ENCODE data around the gene GOLGA5. TPM values are rescaled to one million over a fixed set of nuclear protein-coding genes. Genes with fewer than 3 reads are reported as not detected.
"Not testable (repeated sequence)": the region's sequence is repeated elsewhere in the genome, so short reads cannot be mapped to it uniquely, and the experiment has no call there.

GOLGA5 gene
- total RNA-seq, 1 donor from 2014 or later, result 23.4 TPM

DNA sequence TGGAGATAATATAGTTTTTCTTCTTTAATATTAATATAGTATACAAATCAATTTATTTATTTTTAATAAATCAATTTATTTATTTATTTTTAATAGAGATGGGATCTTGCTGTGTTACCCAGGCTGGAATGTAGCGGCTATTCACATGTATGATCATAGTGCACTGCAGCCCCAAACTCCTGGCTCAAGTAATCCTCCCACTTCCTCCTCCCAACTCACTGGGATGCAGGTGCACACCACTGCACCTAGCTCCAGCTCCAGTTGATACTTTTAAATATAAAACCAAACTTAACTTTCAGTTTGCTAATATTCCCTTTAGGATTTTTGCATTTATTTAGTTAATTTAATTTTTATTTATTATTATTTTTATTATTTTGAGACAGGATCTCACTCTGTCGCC, 8.6 kb downstream of the GOLGA5 start:
- no peak overlapping the region for H3K4me3 ChIP-seq (ENCODE audit: low read depth, low read length)
- TF ChIP-seq CTCF (conservative IDR thresholded peaks at IDR 0.05; ENCODE audit: low read depth, low read length), result no peak
- no peak for DNase-seq (ENCODE audit: low read depth)

DNA sequence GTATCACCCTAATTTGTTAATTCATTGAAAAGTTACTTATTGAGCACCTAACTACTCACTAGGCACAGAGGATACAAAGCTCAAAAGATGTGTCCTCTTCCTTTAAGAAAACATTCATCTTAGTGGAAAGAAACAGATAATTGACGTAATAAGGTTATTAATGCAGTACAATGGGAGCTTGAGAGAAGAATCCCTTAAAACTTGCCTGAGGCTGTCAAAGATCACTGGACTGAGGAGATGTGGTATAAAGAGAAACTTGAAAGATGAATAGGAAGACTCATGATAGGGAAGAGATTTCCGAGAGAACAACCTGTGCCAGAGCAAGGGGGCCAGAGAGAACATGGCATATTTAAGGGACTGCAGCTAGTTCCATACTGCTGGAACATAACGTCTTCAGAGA, 19.1 kb downstream of the GOLGA5 start:
- no peak for TF ChIP-seq CTCF (conservative IDR thresholded peaks at IDR 0.05; ENCODE audit: low read depth, low read length)
- no peak for DNase-seq (ENCODE audit: low read depth)
- H3K4me3 ChIP-seq (ENCODE audit: low read depth, low read length), result no peak overlapping the region

GRCh38 chr14:92819011-92819597, 25.0 kb downstream of the GOLGA5 start:
- no peak for TF ChIP-seq CTCF (conservative IDR thresholded peaks at IDR 0.05; ENCODE audit: low read depth, low read length)
- no peak for DNase-seq (ENCODE audit: low read depth)
- no peak overlapping the region for H3K4me3 ChIP-seq (ENCODE audit: low read depth, low read length)

DNA sequence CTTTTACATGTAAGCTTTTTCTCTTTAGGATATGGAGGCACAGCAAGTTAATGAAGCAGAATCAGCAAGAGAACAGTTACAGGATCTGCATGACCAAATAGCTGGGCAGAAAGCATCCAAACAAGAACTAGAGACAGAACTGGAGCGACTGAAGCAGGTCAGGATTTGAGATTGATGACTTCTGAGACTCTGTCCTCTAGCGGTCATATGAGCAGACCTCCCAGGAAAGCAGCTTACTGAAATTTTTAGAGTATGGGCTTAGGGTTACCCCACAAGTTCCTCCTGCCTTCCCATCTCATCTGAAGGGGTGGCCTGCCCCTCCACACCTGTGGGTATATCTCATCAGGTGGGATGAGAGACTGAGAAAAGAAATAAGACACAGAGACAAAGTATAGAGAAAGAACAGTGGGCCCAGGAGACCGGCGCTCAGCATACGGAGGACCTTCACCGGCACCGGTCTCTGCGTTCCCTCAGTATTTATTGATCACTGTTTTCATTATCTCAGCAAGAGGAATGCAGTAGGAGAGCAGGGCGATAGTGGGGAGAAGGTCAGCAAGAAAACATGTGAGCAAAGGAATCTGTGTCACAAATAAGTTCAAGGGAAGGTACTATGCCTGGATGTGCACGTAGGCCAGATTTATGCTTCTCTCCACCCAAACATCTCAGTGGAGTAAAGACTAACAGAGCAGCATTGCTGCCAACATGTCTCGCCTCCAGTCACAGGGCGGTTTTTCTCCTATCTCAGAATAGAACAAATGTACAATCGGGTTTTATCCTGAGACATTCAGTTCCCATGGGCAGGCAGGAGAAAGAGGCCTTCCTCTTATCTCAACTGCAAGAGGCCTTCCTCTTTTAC, 25.8 kb downstream of the GOLGA5 start:
- H3K4me3 ChIP-seq (ENCODE audit: low read depth, low read length); DNase-seq (ENCODE audit: low read depth): not testable (repeated sequence)

- DNase-seq (ENCODE audit: low read depth); H3K4me3 ChIP-seq (ENCODE audit: low read depth, low read length): not testable (repeated sequence)
Measured at GRCh38 chr14:92820536-92820840, 26.4 kb downstream of the GOLGA5 start.

DNA sequence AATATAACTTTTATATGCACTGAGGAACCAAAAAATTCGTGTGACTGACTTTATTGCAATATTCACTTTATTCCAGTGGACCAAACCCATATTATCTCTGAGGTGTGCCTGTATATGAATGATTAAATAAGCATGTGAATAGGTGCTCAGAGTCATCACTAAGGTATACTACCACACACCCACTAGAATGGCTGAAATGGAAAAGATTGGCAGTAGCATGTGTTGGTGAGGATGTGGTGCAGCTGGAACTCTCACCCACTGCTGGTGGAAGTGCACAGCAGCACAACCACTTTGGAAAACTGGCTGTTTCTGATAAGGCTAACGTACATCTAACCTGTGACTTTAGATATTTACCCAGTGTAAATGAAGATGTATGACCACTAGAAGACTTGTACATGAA, 36.8 kb downstream of the GOLGA5 start:
- TF ChIP-seq CTCF (conservative IDR thresholded peaks at IDR 0.05; ENCODE audit: low read depth, low read length), result no peak

DNA sequence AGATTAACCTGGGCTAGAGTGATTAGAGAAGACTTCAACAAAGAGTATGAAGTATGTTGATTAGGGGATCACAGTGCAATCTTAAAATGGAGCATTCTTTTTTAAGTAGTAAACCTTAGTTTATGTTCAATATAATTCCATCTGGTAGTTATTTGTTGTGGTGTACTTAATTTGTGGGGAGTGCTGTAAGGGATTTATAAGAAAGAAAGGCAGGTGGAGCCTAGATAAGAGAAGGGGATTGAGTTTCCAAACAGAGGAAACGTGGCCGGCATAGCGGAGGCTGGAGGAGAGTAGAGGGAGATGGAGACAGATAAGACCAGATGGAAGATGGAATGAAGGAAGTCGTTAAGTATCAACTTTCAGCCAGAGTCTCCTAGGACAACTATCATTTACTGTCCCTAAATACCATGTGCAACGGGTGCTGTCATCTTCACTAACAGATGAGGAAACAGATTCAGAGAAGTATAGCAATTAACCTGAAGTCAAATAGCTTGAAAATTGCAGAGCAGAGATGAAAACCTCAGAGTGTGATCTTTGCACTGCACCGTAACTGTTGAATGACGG, 38.1 kb downstream of the GOLGA5 start:
- H3K4me3 ChIP-seq (ENCODE audit: low read depth, low read length), result no peak overlapping the region
- DNase-seq (ENCODE audit: low read depth), result no peak
- TF ChIP-seq CTCF (conservative IDR thresholded peaks at IDR 0.05; ENCODE audit: low read depth, low read length), result no peak

More for the DNA sequence above, 36.8 kb downstream of the GOLGA5 start:
- no peak for DNase-seq (ENCODE audit: low read depth)
- no peak overlapping the region for H3K4me3 ChIP-seq (ENCODE audit: low read depth, low read length)

DNA sequence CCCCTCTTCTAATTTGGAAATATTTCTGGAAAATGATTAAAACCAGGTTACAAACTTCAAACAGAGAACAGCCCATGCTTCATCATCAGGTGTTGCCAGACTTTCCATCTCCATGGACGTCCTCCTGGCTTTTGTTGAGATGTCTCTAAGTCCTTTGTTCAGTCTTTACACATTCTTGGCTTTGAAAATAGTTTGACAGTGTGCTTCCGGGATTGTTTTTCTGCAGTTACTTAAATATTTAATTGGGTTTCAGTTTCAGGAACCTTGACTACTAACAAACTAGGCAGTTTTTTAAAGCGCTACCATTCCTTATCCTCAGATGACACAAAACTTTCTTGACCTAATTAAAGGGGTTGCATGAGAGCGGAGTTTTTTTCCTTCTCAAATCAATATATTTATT, 47.8 kb downstream of the GOLGA5 start:
- H3K4me3 ChIP-seq (ENCODE audit: low read depth, low read length), result no peak overlapping the region
- no peak for TF ChIP-seq CTCF (conservative IDR thresholded peaks at IDR 0.05; ENCODE audit: low read depth, low read length)
- no peak for DNase-seq (ENCODE audit: low read depth)
